Keratinocyte (primary cell): Measurements from ENCODE around the gene FAM13C. TPM values are rescaled to one million over a fixed set of nuclear protein-coding genes. Genes with fewer than 3 reads are reported as not detected.
"Not testable (repeated sequence)": the region's sequence is repeated elsewhere in the genome, so short reads cannot be mapped to it uniquely, and the experiment has no call there.

ENCODE experiments used
- DNase-seq: peaks from one replicate; pipeline ENCODE4 v3.0.0-alpha.2; 2011; ENCODE audit warnings: low read depth, missing footprints, low spot score
- FAIRE-seq: peaks from 2 replicates; lab custom pipeline; 2011; peaks lifted over from hg19 to GRCh38; lab: Jason Lieb, UNC
- H2AFZ ChIP-seq: 2 replicates; pipeline ENCODE4 v1.6.0; 2012; ENCODE audit warnings: low read length, control low read depth, inconsistent platforms; ENCODE audit not compliant: control insufficient read depth
- H3K27ac ChIP-seq: 2 replicates; pipeline ENCODE4 v1.5.1; 2011; ENCODE audit warnings: low read length; ENCODE audit not compliant: control insufficient read depth, insufficient read depth
- H3K27me3 ChIP-seq: 3 replicates; pipeline ENCODE4 v1.6.0; 2011; ENCODE audit warnings: low read length; ENCODE audit not compliant: control insufficient read depth, insufficient read depth; ENCODE audit errors: extremely low read depth
- H3K36me3 ChIP-seq, 2 experiments: 2 replicates in 1 of 2; 3 replicates in 1 of 2; pipeline ENCODE4 v1.5.1; 2011; ENCODE audit warnings: low read length in 2 of 2, mild to moderate bottlenecking in 1 of 2; ENCODE audit not compliant: control insufficient read depth in 2 of 2, insufficient read depth in 2 of 2; ENCODE audit errors: extremely low read depth in 1 of 2
- H3K4me1 ChIP-seq: 3 replicates; pipeline ENCODE4 v1.5.1; 2011; ENCODE audit warnings: low read length; ENCODE audit not compliant: control insufficient read depth, insufficient read depth; ENCODE audit errors: extremely low read depth
- H3K4me2 ChIP-seq: 3 replicates; pipeline ENCODE4 v1.6.0; 2011; ENCODE audit warnings: low read depth, low read length; ENCODE audit not compliant: control insufficient read depth, insufficient read depth; ENCODE audit errors: extremely low read depth
- H3K4me3 ChIP-seq, 3 experiments: fragments of 200-600 bp in 1 of 3; sonication (generic) in 1 of 3; 2 replicates in 2 of 3; 3 replicates in 1 of 3; pipeline ENCODE4 v1.5.1; 2011 to 2016; ENCODE audit warnings: low read length in 3 of 3, mild to moderate bottlenecking in 3 of 3, control low read depth in 2 of 3, inconsistent platforms in 1 of 3, low read depth in 1 of 3, mixed read lengths in 1 of 3, mixed run types in 1 of 3, moderate library complexity in 1 of 3; ENCODE audit not compliant: control insufficient read depth in 2 of 3, insufficient read depth in 2 of 3; ENCODE audit errors: extremely low read depth in 1 of 3
- H3K79me2 ChIP-seq: 2 replicates; pipeline ENCODE4 v1.6.0; 2012; ENCODE audit warnings: low read length; ENCODE audit not compliant: control insufficient read depth, insufficient read depth
- H3K9ac ChIP-seq: 3 replicates; pipeline ENCODE4 v1.6.0; 2011; ENCODE audit warnings: low read length; ENCODE audit not compliant: control insufficient read depth, insufficient read depth; ENCODE audit errors: extremely low read depth
- H3K9me1 ChIP-seq: 3 replicates; pipeline ENCODE4 v1.6.0; 2011; ENCODE audit warnings: low read length; ENCODE audit not compliant: control insufficient read depth, insufficient read depth; ENCODE audit errors: extremely low read depth
- H3K9me3 ChIP-seq: 2 replicates; pipeline ENCODE4 v1.5.1; 2012; ENCODE audit warnings: low read depth, low read length; ENCODE audit not compliant: control insufficient read depth
- H4K20me1 ChIP-seq: 3 replicates; pipeline ENCODE4 v1.6.0; 2011; ENCODE audit warnings: low read length; ENCODE audit not compliant: control insufficient read depth, insufficient read depth; ENCODE audit errors: extremely low read depth
- EZH2 ChIP-seq: IDR thresholded peaks from one replicate; pipeline ENCODE4 v1.6.1; 2012; ENCODE audit warnings: inconsistent platforms, mild to moderate bottlenecking, low read length, moderate library complexity
- dilution Hi-C: fragments of 300-500 bp; cut with MboI; formaldehyde crosslinking; loops from one replicate; pipeline ENCODE4 v1.7.0; 2020; ENCODE audit warnings: low sequenced_read_pairs; ENCODE audit not compliant: extremely low pct_ligation_motif_present
- polyA plus RNA-seq, 5 experiments: library from polyadenylated mRNA; depleted of rRNA in 3 of 5; stranded (reverse) in 3 of 5; stranded (forward) in 1 of 5; unstranded in 1 of 5; fragments of >200 nt; gene quantifications; 1 replicate in 1 of 5; 2 replicates in 3 of 5; 3 replicates in 1 of 5; pipeline versions ENCODE4 v1.2.1 to v1.2.3, GENCODE V29; 2011 to 2012; ENCODE audit warnings: missing spikeins in 2 of 5, low read depth in 1 of 5, low replicate concordance in 1 of 5
- TF ChIP-seq, protein P1 (sequence below), 3 experiments: IDR thresholded peaks in 1 of 3; conservative IDR thresholded peaks in 1 of 3; optimal IDR thresholded peaks in 1 of 3; 2 replicates in 2 of 3; 3 replicates in 1 of 3; pipeline versions ENCODE3 to v1.5.1; 2011; ENCODE audit warnings: low read length in 3 of 3, mild to moderate bottlenecking in 3 of 3, moderate library complexity in 2 of 3, control low read depth in 1 of 3, inconsistent platforms in 1 of 3; ENCODE audit not compliant: insufficient read depth in 2 of 3; ENCODE audit errors: extremely low read depth in 1 of 3

FAM13C gene
- polyA plus RNA-seq, 1 donor (not counting 4 experiments of a cell fraction or from before 2014, with no cell fraction given): 0.58 TPM

GRCh38 chr10:59400214-59400613 is 37.9 kb upstream of the FAM13C start:
- H4K20me1 ChIP-seq: no peaks in the 10 kb centered on the region
- H3K9me3 ChIP-seq: no peaks in the 10 kb centered on the region
- no peak overlapping the region for H3K9ac ChIP-seq
- no peaks in the 10 kb centered on the region for H3K4me1 ChIP-seq
- dilution Hi-C loops: loop anchor here (10.0 kb wide), 1 partner anchor 105 kb away; no protein-coding TSS in a partner anchor
- FAIRE-seq (no peak), DNase-seq (no peak)
- no peak overlapping the region for H3K27ac ChIP-seq
- TF ChIP-seq, protein P1, sequence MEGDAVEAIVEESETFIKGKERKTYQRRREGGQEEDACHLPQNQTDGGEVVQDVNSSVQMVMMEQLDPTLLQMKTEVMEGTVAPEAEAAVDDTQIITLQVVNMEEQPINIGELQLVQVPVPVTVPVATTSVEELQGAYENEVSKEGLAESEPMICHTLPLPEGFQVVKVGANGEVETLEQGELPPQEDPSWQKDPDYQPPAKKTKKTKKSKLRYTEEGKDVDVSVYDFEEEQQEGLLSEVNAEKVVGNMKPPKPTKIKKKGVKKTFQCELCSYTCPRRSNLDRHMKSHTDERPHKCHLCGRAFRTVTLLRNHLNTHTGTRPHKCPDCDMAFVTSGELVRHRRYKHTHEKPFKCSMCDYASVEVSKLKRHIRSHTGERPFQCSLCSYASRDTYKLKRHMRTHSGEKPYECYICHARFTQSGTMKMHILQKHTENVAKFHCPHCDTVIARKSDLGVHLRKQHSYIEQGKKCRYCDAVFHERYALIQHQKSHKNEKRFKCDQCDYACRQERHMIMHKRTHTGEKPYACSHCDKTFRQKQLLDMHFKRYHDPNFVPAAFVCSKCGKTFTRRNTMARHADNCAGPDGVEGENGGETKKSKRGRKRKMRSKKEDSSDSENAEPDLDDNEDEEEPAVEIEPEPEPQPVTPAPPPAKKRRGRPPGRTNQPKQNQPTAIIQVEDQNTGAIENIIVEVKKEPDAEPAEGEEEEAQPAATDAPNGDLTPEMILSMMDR (optimal IDR thresholded peaks at IDR 0.05 in 1 of 3, IDR thresholded peaks at IDR 0.05 in 1 of 3, conservative IDR thresholded peaks at IDR 0.05 in 1 of 3; ENCODE audit: extremely low read depth in 1 of 3, insufficient read depth in 2 of 3, low read length in 3 of 3): no peak
- TF ChIP-seq EZH2: no peak
- H3K4me3 ChIP-seq: no peak overlapping the region
- H3K79me2 ChIP-seq: no peaks in the 10 kb centered on the region
- no peaks in the 10 kb centered on the region for H3K9me1 ChIP-seq
- no peak overlapping the region for H3K4me2 ChIP-seq
- no peak overlapping the region for H2AFZ ChIP-seq
- no peaks in the 10 kb centered on the region for H3K27me3 ChIP-seq
- no peaks in the 10 kb centered on the region for H3K36me3 ChIP-seq

DNA sequence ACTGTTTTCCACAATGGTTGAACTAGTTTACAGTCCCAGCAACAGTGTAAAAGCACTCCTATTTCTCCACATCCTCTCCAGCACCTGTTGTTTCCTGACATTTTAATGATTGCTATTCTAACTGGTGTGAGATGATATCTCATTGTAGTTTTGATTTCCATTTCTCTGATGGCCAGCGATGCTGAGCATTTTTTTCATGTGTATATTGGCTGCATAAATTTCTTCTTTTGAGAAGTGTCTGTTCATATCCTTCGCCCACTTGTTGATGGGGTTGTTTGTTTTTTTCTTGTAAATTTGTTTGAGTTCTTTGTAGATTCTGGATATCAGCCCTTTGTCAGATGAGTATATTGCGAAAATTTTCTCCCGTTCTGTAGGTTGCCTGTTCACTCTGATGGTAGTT is 37.0 kb upstream of the FAM13C start:
- H3K4me2 ChIP-seq, H3K79me2 ChIP-seq, H3K27ac ChIP-seq, H4K20me1 ChIP-seq, dilution Hi-C loops, H3K36me3 ChIP-seq, DNase-seq, H3K9me3 ChIP-seq, H3K27me3 ChIP-seq, H3K9ac ChIP-seq, H3K4me3 ChIP-seq, H2AFZ ChIP-seq, H3K9me1 ChIP-seq, FAIRE-seq, H3K4me1 ChIP-seq: not testable (repeated sequence)

DNA sequence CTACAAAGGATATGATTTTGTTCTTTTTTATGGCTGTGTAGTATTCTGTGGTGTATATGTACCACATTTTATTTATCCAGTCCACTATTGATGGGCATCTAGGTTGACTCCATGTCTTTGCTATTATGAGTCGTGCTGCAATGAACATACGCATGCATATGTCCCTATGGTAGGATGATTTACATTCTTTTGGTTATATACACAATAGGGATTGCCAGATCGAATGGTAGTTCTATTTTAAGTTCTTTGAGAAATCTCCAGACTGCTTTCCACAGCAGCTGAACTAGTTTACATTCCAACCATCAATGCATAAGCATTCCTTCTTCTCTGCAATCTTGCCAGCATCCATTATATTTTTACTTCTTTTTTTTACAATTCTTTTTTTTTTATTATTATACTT is 35.6 kb upstream of the FAM13C start:
- dilution Hi-C loops: no loop called here
- Histone ChIP-seq H3K4me2 (no peak overlapping the region), H3K79me2 (no peaks in the 10 kb centered on the region), H3K9me3 (no peaks in the 10 kb centered on the region), H4K20me1 (no peaks in the 10 kb centered on the region), H3K36me3 (no peaks in the 10 kb centered on the region), H3K4me3 (no peak overlapping the region), H3K27ac (no peak overlapping the region), H2AFZ (no peak overlapping the region), H3K9ac (no peak overlapping the region), H3K4me1 (no peaks in the 10 kb centered on the region), H3K27me3 (no peaks in the 10 kb centered on the region), H3K9me1 (no peaks in the 10 kb centered on the region)
- no peak for FAIRE-seq
- DNase-seq: no peak
- TF ChIP-seq EZH2: no peak
